ENCODE results near the gene EPS15. TPM values are rescaled to one million over a fixed set of nuclear protein-coding genes. Genes with fewer than 3 reads are reported as not detected.

The EPS15 gene
- total and polyA plus RNA-seq, 2 donors (not counting 1 experiment from before 2014, with no cell fraction given), result 40.3 to 151 TPM

GRCh38 chr1:51328279-51328678, 190.8 kb downstream of the EPS15 start:
- H3K9me3 Mint-ChIP-seq (ENCODE audit: insufficient read depth), result no peaks in the 10 kb centered on the region
- ChIA-PET POLR2A (no interaction called here), CTCF (no interaction called here)
- no CpG with 5 or more reads among the region's 3 CpGs for WGBS (ENCODE audit: insufficient coverage)
- ATAC-seq (ENCODE audit: low read depth), result no peak
- H4K20me1 ChIP-seq (ENCODE audit: control insufficient read depth, insufficient read depth, low read length, poor library complexity, severe bottlenecking), result no peaks in the 10 kb centered on the region
- H3K36me3 ChIP-seq (replicated peaks in 1 of 2; ENCODE audit: control extremely low read depth in 1 of 2, control insufficient read depth in 1 of 2, extremely low read depth in 1 of 2, insufficient read depth in 2 of 2, low read length in 1 of 2), result no peaks in the 10 kb centered on the region
- H3K4me1 Mint-ChIP-seq, result peaks cover 10% of the 10 kb centered on the region
- DNase-seq, result no peak
- no peak overlapping the region for H3K4me3 ChIP-seq (ENCODE audit: control extremely low read depth in 1 of 5, extremely low read depth in 1 of 5, insufficient read depth in 1 of 5, low read depth in 2 of 5, low read length in 4 of 5)
- H3K9me3 ChIP-seq (ENCODE audit: control extremely low read depth in 1 of 3, control insufficient read depth in 2 of 3, insufficient read depth in 1 of 3, low read length in 2 of 3), result peaks cover 0 to 11% (median 0%) of the 10 kb centered on the region in 3 donors
- H3K9ac ChIP-seq (ENCODE audit: low read length), result no peak overlapping the region
- peaks cover 8 to 12% of the 10 kb centered on the region in 2 donors for H3K4me1 ChIP-seq (ENCODE audit: control insufficient read depth in 2 of 2, insufficient read depth in 2 of 2, low read length in 2 of 2)
- TF ChIP-seq EZH2 (IDR thresholded peaks at IDR 0.05; ENCODE audit: borderline replicate concordance, insufficient read depth, low read depth, low read length, poor library complexity, severe bottlenecking) (no peak), CTCF (IDR thresholded peaks at IDR 0.05) (no peak)
- peaks cover 32% of the 10 kb centered on the region for H3K27me3 Mint-ChIP-seq
- no peak overlapping the region for H3K4me3 Mint-ChIP-seq
- H3K27ac ChIP-seq (ENCODE audit: low read length in 2 of 2), result no peak overlapping the region
- intact Hi-C loops (cut with micrococcal nuclease), result no loop called here
- H3K27me3 ChIP-seq (replicated peaks in 1 of 4; ENCODE audit: control extremely low read depth in 1 of 4, control insufficient read depth in 3 of 4, insufficient read depth in 4 of 4, low read length in 3 of 4), result peaks cover 0 to 32% (median 14%) of the 10 kb centered on the region in 4 experiments
- no peak overlapping the region for H3K27ac Mint-ChIP-seq
- no peak overlapping the region for H3K4me2 ChIP-seq (replicated peaks; ENCODE audit: low read depth, low read length, poor library complexity, severe bottlenecking)
- H2AFZ ChIP-seq (ENCODE audit: insufficient read depth, low read depth, low read length, poor library complexity, severe bottlenecking), result no peak overlapping the region
- H3K79me2 ChIP-seq (ENCODE audit: control insufficient read depth, insufficient read depth, low read length), result no peaks in the 10 kb centered on the region

- Histone ChIP-seq H4K20me1 (ENCODE audit: control insufficient read depth, insufficient read depth, low read length, poor library complexity, severe bottlenecking) (no peaks in the 10 kb centered on the region), H3K27me3 (replicated peaks in 1 of 4; ENCODE audit: control extremely low read depth in 1 of 4, control insufficient read depth in 3 of 4, insufficient read depth in 4 of 4, low read length in 3 of 4) (peaks cover 0 to 32% (median 14%) of the 10 kb centered on the region in 4 experiments), H3K4me2 (replicated peaks; ENCODE audit: low read depth, low read length, poor library complexity, severe bottlenecking) (no peak overlapping the region), H3K27ac (ENCODE audit: low read length in 2 of 2) (no peak overlapping the region), H3K36me3 (replicated peaks in 1 of 2; ENCODE audit: control extremely low read depth in 1 of 2, control insufficient read depth in 1 of 2, extremely low read depth in 1 of 2, insufficient read depth in 2 of 2, low read length in 1 of 2) (no peaks in the 10 kb centered on the region), H3K9ac (ENCODE audit: low read length) (no peak overlapping the region), H3K4me1 (ENCODE audit: control insufficient read depth in 2 of 2, insufficient read depth in 2 of 2, low read length in 2 of 2) (peaks cover 8 to 12% of the 10 kb centered on the region in 2 donors), H2AFZ (ENCODE audit: insufficient read depth, low read depth, low read length, poor library complexity, severe bottlenecking) (no peak overlapping the region), H3K79me2 (ENCODE audit: control insufficient read depth, insufficient read depth, low read length) (no peaks in the 10 kb centered on the region), H3K4me3 (ENCODE audit: control extremely low read depth in 1 of 5, extremely low read depth in 1 of 5, insufficient read depth in 1 of 5, low read depth in 2 of 5, low read length in 4 of 5) (no peak overlapping the region), H3K9me3 (ENCODE audit: control extremely low read depth in 1 of 3, control insufficient read depth in 2 of 3, insufficient read depth in 1 of 3, low read length in 2 of 3) (peaks cover 0 to 11% (median 0%) of the 10 kb centered on the region in 3 donors)
- Mint-ChIP-seq H3K9me3 (ENCODE audit: insufficient read depth) (no peaks in the 10 kb centered on the region), H3K27me3 (peaks cover 32% of the 10 kb centered on the region), H3K4me1 (peaks cover 10% of the 10 kb centered on the region), H3K27ac (no peak overlapping the region), H3K4me3 (no peak overlapping the region)
- WGBS (ENCODE audit: insufficient coverage), result 97% methylated on average over 3 of the region's 5 CpGs
- CTCF ChIA-PET, result interaction anchor here (0.6 kb wide), 1 partner anchor 36 kb away, joined by 3 read pairs; no protein-coding TSS in a partner anchor
- POLR2A ChIA-PET, result no interaction called here
- TF ChIP-seq CTCF (IDR thresholded peaks at IDR 0.05) (no peak), EZH2 (IDR thresholded peaks at IDR 0.05; ENCODE audit: borderline replicate concordance, insufficient read depth, low read depth, low read length, poor library complexity, severe bottlenecking) (no peak)
- intact Hi-C loops (cut with micrococcal nuclease), result no loop called here
- ATAC-seq (ENCODE audit: low read depth) (no peak), DNase-seq (no peak)
Observed at GRCh38 chr1:51327386-51327785, 191.7 kb downstream of the EPS15 start.

All from B cell (primary cell).